ENCODE results near the gene NUMBL.

Gene NUMBL

GRCh38 chr19:40620161-40620485 lies 70.3 kb downstream of the NUMBL start:
- TF ChIP-seq CTCF (IDR thresholded peaks at IDR 0.05; ENCODE audit: insufficient read depth, missing control alignments): no peak

GRCh38 chr19:40619333-40620160 lies 70.9 kb downstream of the NUMBL start:
- no peak for DNase-seq (ENCODE audit: insufficient read length, low spot score)
- FAIRE-seq: no peak
- no peak for TF ChIP-seq CTCF (IDR thresholded peaks at IDR 0.05; ENCODE audit: insufficient read depth, missing control alignments)

More at GRCh38 chr19:40620161-40620485, 70.3 kb downstream of the NUMBL start:
- DNase-seq (ENCODE audit: insufficient read length, low spot score) (no peak), FAIRE-seq (no peak)

- TF ChIP-seq CTCF (IDR thresholded peaks at IDR 0.05; ENCODE audit: insufficient read depth, missing control alignments): no peak
- DNase-seq (ENCODE audit: insufficient read length, low spot score) (no peak), FAIRE-seq (no peak)
These were observed 72.5 kb downstream of the NUMBL start for GRCh38 chr19:40617961-40618360.

- no peak for DNase-seq (ENCODE audit: insufficient read length, low spot score)
- FAIRE-seq: no peak
- no peak for TF ChIP-seq CTCF (IDR thresholded peaks at IDR 0.05; ENCODE audit: insufficient read depth, missing control alignments)
These were observed 73.5 kb downstream of the NUMBL start for GRCh38 chr19:40616941-40617340.

GRCh38 chr19:40616178-40616577 lies 74.3 kb downstream of the NUMBL start:
- no peak for FAIRE-seq
- DNase-seq (ENCODE audit: insufficient read length, low spot score): no peak
- TF ChIP-seq CTCF (IDR thresholded peaks at IDR 0.05; ENCODE audit: insufficient read depth, missing control alignments): no peak

Measured in D721Med (cell line).